ENCODE data around the gene MAST2.

MAST2 gene

GRCh38 chr1:45848097-45848496 is 44.7 kb downstream of the MAST2 start:
- Histone ChIP-seq H3K9ac (no peak overlapping the region), H3K27me3 (ENCODE audit: insufficient read depth, low read depth) (no peaks in the 10 kb centered on the region), H3K27ac (no peak overlapping the region), H3K4me2 (no peak overlapping the region), H3K4me3 (IDR thresholded peaks at IDR 0.05; ENCODE audit: insufficient read depth, low read depth, low read length) (no peak overlapping the region), H2AFZ (ENCODE audit: low read depth) (no peak overlapping the region), H3K36me3 (ENCODE audit: insufficient read depth) (no peaks in the 10 kb centered on the region), H3K79me2 (ENCODE audit: insufficient read depth, low read depth) (no peaks in the 10 kb centered on the region; the same call in 1 of the 2 replicates), H4K20me1 (ENCODE audit: insufficient read depth) (no peaks in the 10 kb centered on the region; the same call in 1 of the 2 replicates), H3K4me1 (ENCODE audit: low read depth, poor library complexity, severe bottlenecking) (peaks cover 9% of the 10 kb centered on the region)
- TF ChIP-seq CTCF (conservative IDR thresholded peaks at IDR 0.05; ENCODE audit: low read depth, low read length) = no peak

- H3K4me1 ChIP-seq (ENCODE audit: low read depth, poor library complexity, severe bottlenecking) = peaks cover 3% of the 10 kb centered on the region
- H3K36me3 ChIP-seq (ENCODE audit: insufficient read depth) = no peaks in the 10 kb centered on the region
- no peak overlapping the region for H2AFZ ChIP-seq (ENCODE audit: low read depth)
- no peaks in the 10 kb centered on the region for H3K27me3 ChIP-seq (ENCODE audit: insufficient read depth, low read depth)
- H3K4me2 ChIP-seq = no peak overlapping the region
- H4K20me1 ChIP-seq (ENCODE audit: insufficient read depth) = no peaks in the 10 kb centered on the region; the same call in 1 of the 2 replicates
- H3K4me3 ChIP-seq (IDR thresholded peaks at IDR 0.05; ENCODE audit: insufficient read depth, low read depth, low read length) = no peak overlapping the region
- no peak overlapping the region for H3K27ac ChIP-seq
- TF ChIP-seq CTCF (conservative IDR thresholded peaks at IDR 0.05; ENCODE audit: low read depth, low read length) = no peak
- no peak overlapping the region for H3K9ac ChIP-seq
- peaks cover 2% of the 10 kb centered on the region for H3K79me2 ChIP-seq (ENCODE audit: insufficient read depth, low read depth)
These were observed 45.3 kb downstream of the MAST2 start for GRCh38 chr1:45848714-45849113.

GRCh38 chr1:45850017-45850416 is 46.6 kb downstream of the MAST2 start:
- H3K4me3 ChIP-seq (IDR thresholded peaks at IDR 0.05; ENCODE audit: insufficient read depth, low read depth, low read length) = no peak overlapping the region
- no peak overlapping the region for H3K27ac ChIP-seq
- H2AFZ ChIP-seq (ENCODE audit: low read depth) = no peak overlapping the region
- no peaks in the 10 kb centered on the region for H4K20me1 ChIP-seq (ENCODE audit: insufficient read depth)
- no peak overlapping the region for H3K9ac ChIP-seq
- H3K27me3 ChIP-seq (ENCODE audit: insufficient read depth, low read depth) = no peaks in the 10 kb centered on the region
- H3K36me3 ChIP-seq (ENCODE audit: insufficient read depth) = no peaks in the 10 kb centered on the region
- peaks cover 5% of the 10 kb centered on the region for H3K79me2 ChIP-seq (ENCODE audit: insufficient read depth, low read depth)
- no peaks in the 10 kb centered on the region for H3K4me1 ChIP-seq (ENCODE audit: low read depth, poor library complexity, severe bottlenecking)
- no peak for TF ChIP-seq CTCF (conservative IDR thresholded peaks at IDR 0.05; ENCODE audit: low read depth, low read length)
- H3K4me2 ChIP-seq = no peak overlapping the region

- Histone ChIP-seq H3K4me1 (ENCODE audit: low read depth, poor library complexity, severe bottlenecking) (no peaks in the 10 kb centered on the region), H3K9ac (no peak overlapping the region), H3K27ac (no peak overlapping the region), H3K4me3 (IDR thresholded peaks at IDR 0.05; ENCODE audit: insufficient read depth, low read depth, low read length) (no peak overlapping the region), H3K4me2 (no peak overlapping the region), H4K20me1 (ENCODE audit: insufficient read depth) (no peaks in the 10 kb centered on the region), H3K79me2 (ENCODE audit: insufficient read depth, low read depth) (peaks cover 5% of the 10 kb centered on the region; the same call in 1 of the 2 replicates), H2AFZ (ENCODE audit: low read depth) (no peak overlapping the region), H3K36me3 (ENCODE audit: insufficient read depth) (no peaks in the 10 kb centered on the region), H3K27me3 (ENCODE audit: insufficient read depth, low read depth) (no peaks in the 10 kb centered on the region)
- TF ChIP-seq CTCF (conservative IDR thresholded peaks at IDR 0.05; ENCODE audit: low read depth, low read length) = no peak
These were observed 51.3 kb downstream of the MAST2 start for GRCh38 chr1:45854724-45855123.
